Activated T-helper 1 cell treated with Interleukin-2 at 50 U/mL for 16 hours (primary cell): ENCODE data around the gene NNMT.

ENCODE experiments used
- DNase-seq: peaks from one replicate; pipeline ENCODE4 v3.0.0-alpha.2; 2020; ENCODE audit warnings: low read depth

Gene NNMT

DNA sequence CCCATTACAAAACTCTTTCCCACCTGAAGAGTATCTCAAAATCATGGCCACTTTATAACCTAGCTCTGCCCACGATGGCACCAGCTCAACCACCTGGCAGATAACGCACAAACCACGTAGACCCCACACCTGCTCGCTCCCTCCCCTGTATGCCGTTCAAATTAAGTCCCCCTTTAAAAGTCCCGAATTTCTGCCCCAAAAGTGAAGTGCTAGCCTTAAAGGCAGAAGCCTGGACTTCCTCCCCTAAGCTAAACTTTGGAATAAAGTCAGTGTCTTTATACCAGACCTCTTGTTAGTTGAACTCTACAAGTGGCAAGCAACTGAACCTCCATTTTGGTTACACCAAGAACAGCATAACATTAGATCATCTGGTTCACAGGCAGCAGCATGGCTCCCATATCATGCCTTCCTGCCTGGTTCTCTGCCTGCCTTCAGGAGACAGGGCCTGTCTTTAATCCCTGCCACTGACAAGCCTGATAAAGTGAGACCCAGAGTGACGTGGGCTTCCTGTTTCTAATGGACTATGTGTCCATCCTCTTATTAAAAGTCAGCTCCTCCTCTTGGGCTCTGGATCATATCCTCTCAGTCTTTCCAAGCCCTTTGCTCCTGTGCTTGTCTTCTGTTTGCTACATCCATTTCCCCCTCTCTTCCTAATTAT lies 32.6 kb upstream of the NNMT start:
- no peak for DNase-seq

DNA sequence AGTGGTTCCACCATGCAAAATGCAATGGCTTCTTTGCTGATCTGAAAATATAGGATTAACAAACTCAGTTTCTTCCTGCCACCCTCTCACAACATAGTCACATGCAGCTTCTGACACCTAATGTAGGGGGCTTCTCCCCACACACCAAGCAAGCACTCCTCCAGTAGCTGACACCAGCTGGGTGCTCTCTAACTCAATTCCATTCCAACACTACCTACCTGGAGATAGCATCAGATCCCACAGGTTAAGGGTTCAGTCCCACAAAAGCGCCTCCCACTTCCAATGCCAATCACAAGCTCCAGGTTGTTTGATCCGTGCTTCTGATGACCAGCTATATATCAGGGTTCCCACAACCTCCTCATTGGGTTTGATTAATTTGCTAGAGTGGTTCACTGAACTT lies 31.8 kb upstream of the NNMT start:
- DNase-seq, result no peak

DNA sequence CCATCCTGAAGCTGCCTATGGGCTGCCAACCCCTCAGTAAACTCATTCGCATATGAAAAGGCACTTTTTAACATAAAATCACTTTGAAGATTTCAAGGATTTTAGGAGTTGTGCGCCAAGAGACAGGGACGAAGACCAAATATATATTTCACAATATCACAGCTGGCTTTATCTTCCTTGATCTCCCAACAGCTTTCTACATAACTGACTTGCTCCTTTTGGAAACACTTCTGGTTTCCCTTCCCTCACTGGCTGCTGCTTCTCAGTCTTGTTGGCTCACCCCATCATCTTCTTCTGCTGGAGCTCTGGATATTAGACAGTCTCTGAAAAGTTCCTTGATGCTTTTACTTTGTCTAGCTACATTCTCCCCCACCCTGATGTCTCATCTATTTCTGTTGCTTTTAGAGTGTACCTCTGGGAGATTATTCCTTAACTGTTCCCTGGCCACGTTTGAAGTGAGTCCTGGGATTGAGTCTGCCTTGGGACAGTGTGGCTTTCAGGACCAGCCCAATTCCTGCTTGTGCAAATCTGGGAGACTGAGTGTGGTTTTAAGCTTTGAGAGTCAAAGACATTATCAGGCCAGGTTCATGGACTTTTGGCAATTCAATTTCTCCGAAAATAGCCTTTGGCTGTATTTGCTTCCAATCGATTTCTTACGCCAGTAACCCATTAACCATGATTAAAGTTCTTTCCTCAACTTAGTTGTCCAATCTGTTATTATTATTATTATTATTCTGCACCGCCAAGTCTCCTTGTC lies 30.9 kb upstream of the NNMT start:
- no peak for DNase-seq

DNA sequence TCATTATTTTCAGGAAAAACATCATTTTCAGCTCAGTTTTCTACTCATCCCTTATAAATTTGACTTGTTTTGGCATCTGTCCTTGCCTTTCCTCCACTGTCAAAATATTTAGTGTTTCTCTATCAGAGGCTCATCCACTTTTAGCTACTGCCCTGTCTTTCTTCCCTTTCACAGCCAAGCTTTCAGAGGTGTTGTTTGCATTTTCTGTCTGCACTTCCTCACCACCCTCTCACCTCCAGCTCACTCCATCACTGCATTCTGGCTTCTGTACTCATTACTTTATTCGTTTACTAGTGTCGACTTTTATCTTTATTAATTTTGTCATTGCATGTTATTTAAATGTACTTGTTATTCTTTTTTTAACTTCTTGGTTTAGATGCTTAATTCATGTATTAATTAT lies 26.7 kb upstream of the NNMT start:
- no peak for DNase-seq

DNA sequence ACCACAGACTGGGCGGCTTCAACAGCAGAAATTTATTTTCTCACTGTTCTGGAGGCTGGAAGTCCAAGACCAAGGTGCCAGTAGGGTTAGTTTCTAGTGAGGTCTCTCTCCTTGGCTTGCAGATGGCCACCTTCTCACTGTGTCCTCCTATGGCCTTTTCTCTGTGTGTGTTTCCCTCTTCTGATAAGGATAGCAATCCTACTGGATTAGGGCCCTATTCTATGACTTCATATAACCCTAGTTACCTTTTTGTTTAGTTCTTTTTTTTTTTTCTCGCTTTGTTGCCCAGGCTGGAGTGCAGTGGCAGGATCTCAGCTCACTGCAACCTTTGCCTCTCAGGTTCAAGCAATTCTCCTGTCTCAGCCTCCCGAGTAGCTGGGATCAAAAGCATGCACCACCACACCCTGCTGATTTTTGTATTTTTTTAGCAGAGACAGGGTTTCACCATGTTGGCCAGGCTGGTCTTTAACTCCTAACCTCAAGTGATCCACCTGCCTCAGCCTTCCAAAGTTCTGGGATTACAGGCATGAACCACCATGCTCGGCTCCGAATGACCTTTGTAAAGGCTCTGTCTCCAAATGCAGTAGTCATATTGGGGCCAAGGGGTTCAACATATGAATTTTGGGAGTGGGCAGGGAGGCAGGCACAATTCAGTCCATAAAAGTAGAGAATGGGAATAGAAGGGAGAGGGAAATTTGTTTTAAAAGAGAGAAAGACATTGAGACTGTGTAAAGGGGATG lies 25.5 kb upstream of the NNMT start:
- no peak for DNase-seq

DNA sequence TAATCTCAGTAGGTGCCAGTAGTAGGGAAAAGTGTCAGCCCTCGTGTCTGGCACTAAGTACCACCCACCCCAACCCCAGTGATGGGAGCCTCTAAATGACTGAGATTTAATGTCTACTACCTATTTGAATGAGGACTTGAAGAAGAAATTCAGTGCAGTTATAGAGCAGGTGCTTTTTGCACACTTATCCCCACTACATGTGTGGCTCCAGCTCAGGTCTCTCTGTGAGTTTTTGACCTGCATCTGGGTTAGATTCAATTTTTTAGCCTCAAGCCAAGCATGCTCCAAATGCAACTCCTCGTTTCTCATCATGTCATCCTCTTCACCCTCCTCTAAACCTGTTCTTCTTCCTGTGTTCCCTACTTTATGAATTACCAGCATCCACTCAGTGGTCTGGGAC lies 24.9 kb upstream of the NNMT start:
- DNase-seq, result no peak

DNA sequence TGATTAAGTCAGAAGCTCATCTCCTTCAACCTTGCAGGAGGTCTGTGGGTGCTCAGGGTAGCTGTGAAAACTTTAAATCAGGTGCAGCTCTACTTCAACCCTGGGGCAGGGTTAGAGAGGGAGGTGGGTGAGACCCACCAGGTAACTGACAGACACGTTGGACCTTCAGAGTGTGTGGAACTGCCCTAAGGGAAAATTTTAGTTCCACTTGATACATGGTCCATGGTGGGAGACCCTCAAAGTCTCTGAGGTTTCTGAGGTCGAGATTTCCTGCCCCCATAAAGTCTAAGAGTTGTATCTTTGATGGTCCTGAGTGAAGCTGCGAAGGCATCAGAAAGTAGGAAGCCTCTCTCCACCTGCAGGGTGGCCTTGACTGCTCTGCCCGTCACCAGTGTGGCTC lies 23.9 kb upstream of the NNMT start:
- no peak for DNase-seq

DNA sequence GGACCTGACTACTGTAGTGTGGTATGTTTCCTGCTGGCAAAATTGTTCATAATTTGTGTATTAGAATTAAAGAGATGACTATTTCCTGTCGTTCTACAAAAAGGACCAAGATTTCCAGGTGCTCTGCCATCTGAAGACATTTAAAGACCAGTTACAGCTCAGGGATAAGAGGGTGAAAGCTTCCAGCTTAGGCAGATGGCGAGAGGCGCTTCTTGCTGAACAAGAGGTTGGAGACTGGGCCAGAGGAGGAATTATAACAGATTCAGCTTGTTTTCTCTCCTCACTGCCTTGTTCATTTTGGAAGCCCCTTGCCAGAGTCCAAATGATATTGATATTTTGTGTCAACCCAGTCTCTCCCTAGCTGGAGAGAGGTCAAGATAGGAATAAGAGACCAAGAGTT lies 23.1 kb upstream of the NNMT start:
- DNase-seq, result no peak

DNA sequence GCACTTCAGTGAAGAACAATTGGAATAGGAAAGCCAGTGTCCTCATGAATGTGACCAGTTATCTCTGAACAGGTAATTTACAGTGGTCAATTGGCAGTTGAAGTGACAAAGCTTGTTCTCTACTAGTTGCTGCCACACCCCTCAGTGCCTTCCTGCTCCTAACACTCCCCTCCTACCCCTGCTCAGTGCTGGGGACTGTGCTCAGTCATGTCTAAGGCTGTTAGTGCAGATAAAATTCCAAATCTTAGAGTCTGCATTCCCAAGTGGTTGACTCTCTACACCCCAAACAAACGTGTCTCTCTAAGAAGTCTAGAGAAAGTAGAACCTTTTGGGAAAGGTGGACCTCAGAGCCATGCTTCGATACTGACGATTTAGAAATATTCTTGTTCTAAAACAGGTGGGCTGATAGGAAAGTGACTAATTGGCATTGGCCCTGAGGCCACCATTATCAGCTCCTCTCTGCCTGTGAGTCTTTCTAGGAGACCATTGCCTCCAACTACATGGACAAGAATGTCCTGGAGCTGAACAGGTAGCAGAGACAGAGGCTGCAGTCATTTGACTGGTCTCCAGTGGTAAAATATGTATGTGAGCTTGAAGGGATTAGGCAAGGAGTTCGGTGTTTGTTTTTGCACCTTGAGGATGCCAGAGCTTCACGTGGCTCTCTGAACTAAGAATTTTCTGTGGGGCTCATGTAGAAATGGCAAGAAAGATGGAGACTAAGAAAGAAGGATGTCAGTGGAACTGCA lies 22.1 kb upstream of the NNMT start:
- no peak for DNase-seq

DNA sequence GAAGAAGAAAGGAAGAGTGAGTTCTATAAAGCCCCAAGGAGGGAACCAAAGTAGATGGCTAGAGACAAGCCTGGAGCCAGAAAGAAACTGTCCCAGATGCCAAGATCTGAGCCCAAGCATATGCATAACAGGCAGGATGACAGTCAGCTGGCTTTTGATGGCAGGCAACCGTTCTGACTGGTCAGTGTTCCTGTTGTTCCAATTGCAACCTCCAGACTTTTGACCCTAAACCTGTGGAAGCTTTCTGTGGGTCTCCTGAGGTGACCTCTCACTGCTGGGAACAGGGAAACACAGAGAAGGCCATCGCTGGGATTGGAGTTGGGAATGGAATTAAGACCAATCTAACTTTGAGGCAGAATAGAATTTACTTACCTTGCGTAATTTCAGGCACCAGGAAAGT lies 21.6 kb upstream of the NNMT start:
- no peak for DNase-seq

DNA sequence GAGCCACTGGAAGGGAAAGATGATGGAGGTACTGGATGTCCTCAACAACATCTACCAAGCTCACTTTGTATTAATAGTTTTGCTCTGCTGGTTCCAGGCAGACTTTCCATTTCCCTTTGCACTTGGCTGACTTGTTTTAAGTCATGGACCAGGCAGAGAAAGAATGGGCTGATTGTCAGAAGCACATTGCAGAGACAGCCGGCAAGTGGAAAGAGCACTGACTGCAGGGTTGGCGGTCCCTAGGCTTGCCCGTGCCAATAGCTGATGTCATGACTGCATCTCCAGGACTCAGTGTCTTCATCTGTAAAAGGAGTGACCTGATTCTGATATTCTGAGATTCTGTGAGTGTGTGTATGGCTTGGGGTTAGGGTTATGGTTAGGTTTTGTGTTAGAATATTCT lies 20.9 kb upstream of the NNMT start:
- no peak for DNase-seq

DNA sequence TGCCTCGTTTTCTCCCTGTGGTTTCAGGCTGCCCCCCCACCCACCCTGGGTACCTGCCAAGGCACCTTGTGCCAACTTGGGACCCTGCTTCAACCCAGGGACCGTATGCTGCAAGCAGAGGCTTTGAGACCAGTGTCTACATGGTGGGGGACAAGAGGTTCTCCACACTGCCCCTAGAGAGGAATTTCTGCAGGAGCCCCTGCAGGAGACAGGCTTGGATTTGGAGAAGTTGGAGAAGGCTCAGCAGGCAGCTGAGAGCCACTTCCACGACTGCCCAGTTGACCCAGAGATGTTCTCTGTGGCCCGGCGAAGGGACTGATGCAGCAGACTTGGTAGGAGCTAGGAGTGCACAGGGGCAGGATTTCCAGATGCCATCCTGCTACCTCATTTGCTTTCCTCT lies 20.1 kb upstream of the NNMT start:
- DNase-seq, result no peak

DNA sequence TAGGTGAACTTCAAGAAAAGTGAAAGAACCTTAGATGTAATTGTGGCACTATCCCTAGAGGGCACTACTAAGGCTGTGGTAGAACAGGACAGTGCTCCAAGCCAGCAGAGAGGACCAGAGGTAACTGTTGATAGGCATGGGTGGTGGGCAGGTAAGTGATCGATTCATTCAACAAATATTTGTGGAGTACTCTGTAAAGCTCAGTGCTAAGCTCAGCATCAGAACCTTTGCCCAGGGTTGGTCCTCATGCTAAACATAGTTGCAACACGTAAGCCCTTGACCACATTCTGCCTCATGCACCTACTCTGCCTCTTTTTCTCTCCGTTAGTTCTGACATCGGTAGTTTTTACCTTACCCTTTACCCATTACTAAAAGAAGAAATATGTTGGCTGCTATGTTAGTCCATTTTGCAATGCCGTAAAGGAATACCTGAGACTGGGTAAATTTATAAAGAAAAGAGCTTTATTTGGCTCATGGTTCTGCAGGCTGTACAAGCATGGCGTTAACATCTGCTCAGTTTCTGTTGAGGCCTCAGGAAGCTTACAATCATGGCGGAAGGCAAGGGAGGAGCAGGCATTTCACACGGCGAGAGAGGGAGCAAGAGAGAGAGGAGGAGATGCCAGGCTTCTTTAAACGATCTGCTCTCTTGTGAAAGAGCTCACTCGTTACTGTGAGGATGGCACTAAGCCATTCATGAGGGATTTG lies 18.4 kb upstream of the NNMT start:
- no peak for DNase-seq

DNA sequence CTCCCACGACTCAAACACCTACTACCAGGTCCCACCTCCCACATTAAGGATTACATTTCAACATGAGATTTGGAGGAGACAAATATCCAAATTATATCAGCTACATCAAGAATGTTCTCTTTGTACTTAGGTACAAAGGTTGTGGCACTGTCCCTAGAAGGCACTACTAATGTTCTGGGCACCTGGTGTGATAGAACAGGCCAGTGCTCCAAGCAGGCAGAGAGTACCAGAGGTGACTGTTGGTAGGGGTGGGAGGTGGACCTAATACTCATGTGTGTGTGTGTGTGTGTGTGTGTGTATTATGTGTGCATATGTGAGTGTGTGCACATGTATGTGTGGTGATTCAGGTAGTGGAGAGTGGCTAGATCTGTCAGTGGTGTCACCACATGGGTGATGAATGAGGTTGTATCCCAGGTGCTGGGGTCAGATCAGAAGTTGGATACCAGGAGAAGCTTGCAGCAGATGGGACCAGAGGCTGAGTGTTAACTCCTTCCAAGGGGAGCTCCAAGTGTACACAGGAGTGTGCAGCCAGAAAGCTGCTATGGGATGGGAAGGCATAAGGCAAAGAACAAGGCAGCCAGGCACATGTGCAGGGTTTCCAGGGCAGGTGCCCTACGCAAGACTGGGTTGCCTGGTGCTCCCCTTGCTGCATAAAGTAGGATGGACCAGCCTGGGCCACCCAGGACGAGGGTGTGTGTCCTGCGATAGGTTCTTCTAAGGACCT lies 17.7 kb upstream of the NNMT start:
- no peak for DNase-seq

DNA sequence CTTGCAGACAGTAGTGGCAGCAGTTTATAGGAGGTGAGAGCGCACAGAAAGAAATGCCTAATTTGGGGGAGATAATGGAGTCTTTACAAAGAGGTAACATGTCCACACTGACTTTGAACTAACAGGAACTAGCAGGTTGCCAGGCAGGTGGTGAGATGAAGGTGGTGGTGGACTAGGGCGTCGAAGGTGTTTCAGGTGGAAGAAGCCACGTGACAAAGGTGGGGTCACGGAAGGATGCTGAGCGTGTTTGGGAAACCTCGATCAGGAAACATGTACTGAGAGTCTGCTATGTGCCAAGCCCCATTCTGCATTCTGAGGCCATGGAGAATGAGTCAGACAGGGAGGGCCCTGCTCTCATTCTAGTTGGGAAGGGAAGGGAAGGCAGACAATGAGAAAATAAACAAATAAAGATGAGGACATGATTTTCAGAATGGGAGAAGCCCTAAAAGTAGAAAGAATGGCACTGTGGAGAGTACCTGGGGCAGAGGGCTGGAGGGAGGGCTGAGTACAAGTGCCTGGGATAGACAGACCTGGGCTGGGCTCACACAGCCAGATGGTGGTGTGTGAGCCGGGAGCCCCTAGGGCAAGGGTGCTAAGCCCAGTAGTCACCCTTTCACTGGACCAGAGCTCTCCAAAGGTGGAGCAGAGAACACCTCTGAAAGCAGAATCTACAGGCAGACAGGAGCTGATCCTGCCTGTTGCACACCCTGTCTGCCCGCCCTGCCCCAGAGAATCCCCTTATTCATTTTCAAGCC lies 16.2 kb upstream of the NNMT start:
- DNase-seq, result no peak

DNA sequence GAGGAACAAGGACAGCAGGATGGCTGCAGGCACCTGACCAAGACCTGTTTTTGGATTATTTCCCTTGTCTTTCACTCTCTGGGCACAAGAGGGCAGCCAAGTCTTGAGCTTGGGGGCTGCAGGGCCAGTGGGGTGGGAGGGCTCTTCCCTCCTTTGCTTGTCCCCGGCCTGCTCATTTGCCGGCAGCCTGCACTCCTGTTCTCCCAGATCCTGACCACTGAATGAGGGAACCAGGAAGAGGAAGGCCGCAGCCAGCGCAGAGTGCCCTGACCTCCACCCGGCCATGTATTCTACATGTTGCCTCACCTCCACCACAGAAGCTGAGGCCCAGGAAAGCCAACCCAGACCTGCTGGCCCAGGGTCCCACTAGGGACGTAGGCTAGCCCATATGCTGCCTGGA lies 15.5 kb upstream of the NNMT start:
- no peak for DNase-seq

DNA sequence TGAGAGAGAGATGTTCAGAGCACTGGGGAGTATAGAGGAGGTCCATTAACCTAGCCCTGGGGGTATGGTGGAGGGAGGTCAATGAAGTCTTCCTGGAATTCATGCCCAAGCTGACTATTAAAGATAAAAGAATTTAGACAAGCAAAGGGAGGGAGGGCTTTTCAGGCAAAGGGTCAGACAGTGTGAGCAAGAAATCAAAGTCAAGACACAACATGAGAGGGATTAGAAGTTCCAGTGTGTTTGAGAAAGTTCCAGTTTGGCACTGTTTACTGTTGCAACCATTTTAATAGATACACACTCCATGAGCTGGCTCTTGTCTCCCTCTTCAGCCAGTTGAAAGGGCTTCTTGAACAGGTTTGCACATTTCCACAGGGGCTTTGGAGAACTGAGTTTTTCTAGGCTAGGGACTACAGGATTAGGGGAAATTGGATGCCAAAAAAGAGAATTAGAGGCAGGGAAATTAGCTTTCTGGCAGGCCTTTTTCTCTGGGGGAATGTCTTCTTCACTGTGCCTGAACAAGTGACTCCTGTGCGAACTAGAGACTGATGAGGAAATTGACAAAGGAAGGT lies 14.7 kb upstream of the NNMT start:
- DNase-seq, result no peak

DNA sequence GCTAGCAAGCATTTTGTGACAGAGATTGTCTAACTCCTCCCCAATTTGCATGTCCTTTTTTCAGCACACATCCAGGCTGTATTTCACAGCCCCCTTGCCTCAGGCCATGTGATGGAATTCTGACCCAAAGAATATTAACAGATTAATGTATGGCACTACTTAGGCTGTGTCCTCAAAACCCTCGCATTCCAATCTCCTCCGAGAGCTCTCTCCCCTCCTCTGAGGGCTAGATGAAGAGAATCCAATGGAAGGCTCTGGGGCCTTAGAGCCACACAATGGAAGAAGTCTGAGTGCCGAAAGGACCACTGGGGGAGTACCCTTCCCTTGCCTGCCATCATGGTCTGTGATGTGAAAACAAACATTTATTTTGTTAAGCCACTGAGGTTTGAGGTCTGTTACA lies 13.7 kb upstream of the NNMT start:
- DNase-seq, result no peak

DNA sequence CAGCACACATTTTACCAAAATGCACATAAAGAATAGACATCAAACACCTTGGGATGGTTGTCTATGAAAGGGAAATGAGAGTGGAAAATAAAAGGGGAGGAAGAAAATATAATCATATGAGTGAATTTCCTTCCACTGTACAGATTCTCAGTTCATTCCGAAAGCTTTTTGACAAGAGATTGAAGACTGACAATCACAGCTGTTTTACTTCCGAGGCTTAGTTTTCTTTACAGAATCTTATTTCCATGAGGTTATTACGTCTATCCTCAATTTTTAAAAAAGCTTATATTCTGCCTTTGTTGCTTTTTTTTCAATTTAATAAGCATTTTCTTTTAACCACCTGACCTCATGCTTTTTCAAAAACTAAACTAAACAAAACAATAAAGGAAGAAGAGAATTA lies 12.8 kb upstream of the NNMT start:
- no peak for DNase-seq

DNA sequence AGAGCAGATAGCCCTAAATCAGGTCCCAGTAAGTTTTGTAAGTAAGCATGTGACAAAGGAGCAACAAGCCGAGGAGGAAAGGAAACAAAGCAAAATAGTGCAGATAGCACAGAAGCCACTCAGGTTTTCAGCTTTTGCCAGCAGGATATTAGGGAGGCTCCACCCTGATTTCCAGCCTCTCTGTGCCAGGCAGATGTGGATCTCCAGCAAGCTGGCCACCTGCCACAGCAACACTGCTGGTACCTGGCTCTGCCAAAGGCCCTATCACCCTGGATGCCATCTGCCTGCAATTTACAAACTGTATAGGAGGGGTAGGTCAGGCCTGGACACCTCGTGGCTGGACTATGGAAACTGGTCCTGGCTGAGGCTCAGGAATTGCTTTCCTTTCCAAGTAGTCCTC lies 12.2 kb upstream of the NNMT start:
- no peak for DNase-seq
